Activated CD8-positive, alpha-beta memory T cell treated with anti-CD3 and anti-CD28 coated beads, Interleukin-2, amount 50 U/mL, for 48 hours (primary cell): ENCODE measurements around the gene PLXNB1.
A peak's percentile ranks its signal among the peaks of the same experiment; 100 is the strongest.
"Not testable (repeated sequence)": the region's sequence is repeated elsewhere in the genome, so short reads cannot be mapped to it uniquely, and the experiment has no call there.

Experiments
- DNase-seq: peaks from one replicate; pipeline ENCODE4 v3.0.0-alpha.2; 2020

Gene PLXNB1

GRCh38 chr3:48429960-48430707, at the start of gene PLXNB1:
Gene PLXNB1 (minus strand): TSS chr3:48430086. CDS start chr3:48424611, 5,475 bp downstream.
- no peak for DNase-seq

- no peak for DNase-seq
Observed at GRCh38 chr3:48478626-48479555, 49.0 kb upstream of the PLXNB1 start.

GRCh38 chr3:48477959-48478520, 48.2 kb upstream of the PLXNB1 start:
- DNase-seq: no peak

GRCh38 chr3:48476426-48477053, 46.7 kb upstream of the PLXNB1 start:
- no peak for DNase-seq

- no peak for DNase-seq
Observed at GRCh38 chr3:48475188-48475587, 45.3 kb upstream of the PLXNB1 start.

- DNase-seq: no peak
Observed at GRCh38 chr3:48474619-48475018, 44.7 kb upstream of the PLXNB1 start.

GRCh38 chr3:48474031-48474430, 44.1 kb upstream of the PLXNB1 start:
- DNase-seq: not testable (repeated sequence)

GRCh38 chr3:48473617-48473952, 43.7 kb upstream of the PLXNB1 start:
- no peak for DNase-seq

- peak; percentile 92 for DNase-seq
Observed at GRCh38 chr3:48472923-48473616, 43.2 kb upstream of the PLXNB1 start.

GRCh38 chr3:48472673-48472922, 42.7 kb upstream of the PLXNB1 start:
- no peak for DNase-seq

GRCh38 chr3:48470286-48470685, 40.4 kb upstream of the PLXNB1 start:
- no peak for DNase-seq

- DNase-seq: no peak
Observed at GRCh38 chr3:48469046-48469915, 39.4 kb upstream of the PLXNB1 start.

GRCh38 chr3:48468329-48468731, 38.4 kb upstream of the PLXNB1 start:
- DNase-seq: no peak

GRCh38 chr3:48467473-48468267, 37.8 kb upstream of the PLXNB1 start:
- no peak for DNase-seq

GRCh38 chr3:48467110-48467454, 37.2 kb upstream of the PLXNB1 start:
- DNase-seq: no peak

GRCh38 chr3:48466386-48467109, 36.7 kb upstream of the PLXNB1 start:
- no peak for DNase-seq

- peak; percentile 89 for DNase-seq
Observed at GRCh38 chr3:48465531-48466378, 35.9 kb upstream of the PLXNB1 start.

GRCh38 chr3:48465237-48465530, 35.3 kb upstream of the PLXNB1 start:
- no peak for DNase-seq

- DNase-seq: no peak
Observed at GRCh38 chr3:48464713-48465221, 34.9 kb upstream of the PLXNB1 start.
